HCT116 (cell line): ENCODE data around the gene TRRAP. TPM values are rescaled to one million over a fixed set of nuclear protein-coding genes. Genes with fewer than 3 reads are reported as not detected.

ENCODE experiments used
- ATAC-seq: fragments of 200-7000 bp; cut with Tn5 transposase; 2 replicates; pipeline ENCODE4 v1.9.1; 2020; ENCODE audit warnings: mild to moderate bottlenecking, moderate library complexity
- BruUV-seq: library from RNA; stranded (reverse); fragments of 400-500 nt; replicated peaks from 2 replicates; lab custom pipeline; 2021; lab: Mats Ljungman, UMichigan
- CTCF ChIA-PET: fragments of 300-600 bp; sonication (Branson Sonifier 250); formaldehyde crosslinking; loops from one replicate; lab custom pipeline; 2021; ENCODE audit warnings: antibody characterized with exemption; lab: Charles Lee
- POLR2A ChIA-PET: fragments of 300-600, 350-600 bp; sonication (Branson Sonifier 250); formaldehyde crosslinking; loops from one replicate; lab custom pipeline; 2021; ENCODE audit warnings: antibody characterized with exemption; lab: Charles Lee
- RAD21 ChIA-PET, 2 experiments: fragments of 300-600 bp; sonication (Branson Sonifier 250); formaldehyde crosslinking; loops; one replicate each; lab custom pipeline; 2023; ENCODE audit warnings: low total read pairs in 2 of 2; ENCODE audit not compliant: uncharacterized antibody in 2 of 2, unreplicated experiment in 2 of 2, low non-redundant PET in 1 of 2; lab: Charles Lee
- DNase-seq: peaks from one replicate; pipeline ENCODE4 v3.0.0-alpha.2; 2010; ENCODE audit warnings: low read depth, low spot score
- H2AFZ ChIP-seq: fragments of 200-600 bp; shearing (Covaris generic), sonication (generic); 2 replicates; pipeline ENCODE4 v1.6.1; 2017; ENCODE audit warnings: low read depth, mixed run types, mixed read lengths, antibody characterized with exemption, low read length; ENCODE audit not compliant: poor library complexity, severe bottlenecking
- H3K27ac ChIP-seq: 2 replicates; pipeline ENCODE4 v1.5.1; 2012; ENCODE audit warnings: low read depth, low read length
- H3K27me3 ChIP-seq: fragments of 200-600 bp; sonication (generic); 2 replicates; pipeline ENCODE4 v1.6.1; 2016; ENCODE audit warnings: mixed run types, low read length, mixed read lengths; ENCODE audit not compliant: insufficient read depth
- H3K36me3 ChIP-seq, 2 experiments: fragments of 200-500 bp in 1 of 2; fragments of 200-600 bp in 1 of 2; sonication (Bioruptor generic) in 1 of 2; sonication (generic) in 1 of 2; 2 replicates each; pipeline versions ENCODE4 v1.5.1 to v1.6.1; 2014 to 2016; ENCODE audit warnings: low read length in 2 of 2, inconsistent platforms in 1 of 2, mixed read lengths in 1 of 2, mixed run types in 1 of 2; ENCODE audit not compliant: insufficient read depth in 2 of 2, control insufficient read depth in 1 of 2
- H3K4me1 ChIP-seq, 2 experiments: fragments of 200-600 bp in 1 of 2; sonication (generic) in 1 of 2; 2 replicates each; pipeline versions ENCODE4 v1.5.1 to v1.6.1; 2012 to 2017; ENCODE audit warnings: low read length in 2 of 2, inconsistent platforms in 1 of 2, mild to moderate bottlenecking in 1 of 2, mixed read lengths in 1 of 2, mixed run types in 1 of 2, moderate library complexity in 1 of 2; ENCODE audit not compliant: insufficient read depth in 2 of 2, control insufficient read depth in 1 of 2
- H3K4me2 ChIP-seq: fragments of 200-600 bp; sonication (generic); 2 replicates; pipeline ENCODE4 v1.6.1; 2017; ENCODE audit warnings: mixed run types, low read length, mixed read lengths
- H3K4me3 ChIP-seq, 2 experiments: fragments of 200-600 bp in 1 of 2; sonication (generic) in 1 of 2; replicated peaks in 1 of 2; 2 replicates each; pipeline ENCODE4 v1.5.1; 2011 to 2016; ENCODE audit warnings: low read length in 2 of 2, control low read depth in 1 of 2, low read depth in 1 of 2, mild to moderate bottlenecking in 1 of 2, mixed read lengths in 1 of 2, mixed run types in 1 of 2
- H3K79me2 ChIP-seq: fragments of 200-600 bp; sonication (generic); 2 replicates; pipeline ENCODE4 v1.6.1; 2017; ENCODE audit warnings: mild to moderate bottlenecking, mixed run types, low read length, moderate library complexity, mixed read lengths; ENCODE audit not compliant: insufficient read depth
- H3K9ac ChIP-seq: fragments of 200-600 bp; sonication (generic); 2 replicates; pipeline ENCODE4 v1.6.1; 2016; ENCODE audit warnings: low read length, mixed read lengths
- H3K9me2 ChIP-seq: fragments of 200-600 bp; sonication (generic), shearing (Covaris generic); 2 replicates; pipeline ENCODE4 v1.6.1; 2017; ENCODE audit warnings: mixed run types, mild to moderate bottlenecking, moderate library complexity; ENCODE audit not compliant: insufficient read depth
- H3K9me3 ChIP-seq, 2 experiments: fragments of 200-500 bp in 1 of 2; fragments of 200-600 bp in 1 of 2; sonication (Bioruptor generic) in 1 of 2; sonication (generic) in 1 of 2; 2 replicates each; pipeline ENCODE4 v1.6.1; 2014 to 2017; ENCODE audit warnings: low read length in 2 of 2, mixed read lengths in 2 of 2, inconsistent platforms in 1 of 2, low read depth in 1 of 2, mild to moderate bottlenecking in 1 of 2, mixed run types in 1 of 2, moderate library complexity in 1 of 2; ENCODE audit not compliant: control insufficient read depth in 1 of 2, insufficient read depth in 1 of 2
- H4K20me1 ChIP-seq: fragments of 200-600 bp; sonication (generic), shearing (Covaris generic); 2 replicates; pipeline ENCODE4 v1.6.1; 2017; ENCODE audit warnings: mixed run types, mild to moderate bottlenecking, moderate library complexity; ENCODE audit not compliant: insufficient read depth
- CBX3 ChIP-seq: IDR thresholded peaks from 2 replicates; pipeline ENCODE4 v1.6.1; 2012; ENCODE audit warnings: low read depth
- CEBPB ChIP-seq: IDR thresholded peaks from 2 replicates; pipeline ENCODE4 v1.6.1; 2012; ENCODE audit warnings: low read depth
- EGR1 ChIP-seq: IDR thresholded peaks from 2 replicates; pipeline ENCODE4 v1.6.1; 2012; ENCODE audit warnings: low read depth
- ELF1 ChIP-seq: IDR thresholded peaks from 2 replicates; pipeline ENCODE4 v1.6.1; 2012; ENCODE audit warnings: low read depth, borderline replicate concordance
- EZH2phosphoT487 ChIP-seq: fragments of 200-600 bp; IDR thresholded peaks from 2 replicates; pipeline ENCODE4 v1.6.1; 2018; ENCODE audit warnings: antibody characterized with exemption, borderline replicate concordance
- JUND ChIP-seq: IDR thresholded peaks from 2 replicates; pipeline ENCODE4 v1.6.1; 2012
- POLR2A ChIP-seq: IDR thresholded peaks from 2 replicates; pipeline ENCODE4 v1.7.0; 2011; ENCODE audit warnings: borderline replicate concordance; ENCODE audit not compliant: insufficient read depth, insufficient read length; ENCODE audit errors: extremely low read depth
- RAD21 ChIP-seq: IDR thresholded peaks from 2 replicates; pipeline ENCODE4 v1.6.1; 2012; ENCODE audit warnings: low read depth, mild to moderate bottlenecking
- SP1 ChIP-seq: IDR thresholded peaks from 2 replicates; pipeline ENCODE4 v1.6.1; 2012; ENCODE audit warnings: low read depth
- SRF ChIP-seq: IDR thresholded peaks from 2 replicates; pipeline ENCODE4 v1.6.1; 2012; ENCODE audit warnings: low read depth
- TCF7L2 ChIP-seq: IDR thresholded peaks from 2 replicates; pipeline ENCODE4 v1.7.0; 2011; ENCODE audit warnings: borderline replicate concordance, inconsistent platforms; ENCODE audit not compliant: insufficient read depth, insufficient read length; ENCODE audit errors: extremely low read depth
- ZFX ChIP-seq: fragments of 450-650 bp; IDR thresholded peaks from 2 replicates; pipeline ENCODE4 v1.6.1; 2017
- ZNF274 ChIP-seq: fragments of 200-500 bp; sonication (Bioruptor generic); IDR thresholded peaks from 2 replicates; pipeline ENCODE4 v1.6.1; 2014; ENCODE audit warnings: mild to moderate bottlenecking, low read depth, low read length, inconsistent platforms
- intact Hi-C: fragments of 100-400 bp; cut with micrococcal nuclease; formaldehyde crosslinking; loops from 2 replicates; pipeline ENCODE4 v1.10.0; 2022
- total RNA-seq: library from RNA; stranded (reverse); gene quantifications from one replicate; pipeline ENCODE4 v1.2.1, GENCODE V29; 2021; ENCODE audit not compliant: unreplicated experiment
- TF ChIP-seq, protein P1 (sequence below): IDR thresholded peaks from 2 replicates; pipeline ENCODE4 v1.6.1; 2012

Gene TRRAP
- total RNA-seq, 1 experiment from 2014 or later: 44.5 TPM

DNA sequence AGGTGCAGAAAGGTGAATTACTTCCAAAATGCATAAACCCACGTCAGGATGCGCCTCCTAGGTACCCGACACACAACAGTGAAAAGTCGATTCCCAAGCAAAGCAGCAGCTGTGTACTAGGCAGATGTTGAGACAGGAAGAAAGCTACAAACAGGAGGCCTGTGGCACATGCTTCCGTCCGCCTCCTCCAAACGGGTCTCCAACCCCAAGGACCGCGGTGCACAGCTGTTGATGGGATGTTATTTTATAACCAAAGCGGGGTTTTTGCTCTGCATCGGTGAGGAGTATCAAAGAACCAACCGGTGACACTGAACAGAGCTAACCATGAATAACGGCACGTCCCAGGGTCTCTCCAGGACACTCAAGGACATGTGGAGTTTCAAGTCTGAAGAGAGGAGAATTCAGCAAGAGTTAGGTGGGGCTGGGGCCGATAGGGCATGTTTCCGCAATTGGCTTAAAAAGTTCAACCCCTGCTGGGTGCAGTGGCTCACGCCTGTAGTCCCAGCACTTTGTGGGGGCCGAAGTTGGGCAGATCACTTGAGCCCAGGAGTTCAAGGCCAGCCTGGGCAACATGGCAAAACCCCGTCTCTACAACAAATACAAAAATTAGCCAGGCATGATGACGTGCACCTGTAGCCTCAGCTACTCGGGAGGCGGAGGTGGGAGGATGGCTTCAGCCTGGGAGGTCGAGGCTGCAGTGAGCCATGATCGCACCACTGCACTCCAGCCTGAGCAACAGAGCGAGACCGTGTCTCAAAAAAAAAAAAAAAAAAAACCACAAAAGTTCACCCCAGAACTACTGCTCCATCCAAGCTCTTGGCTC is 157.6 kb downstream of the TRRAP start:
- Histone ChIP-seq H2AFZ (no peak overlapping the region), H3K4me1 (peaks cover 0 to 4% of the 10 kb centered on the region in 2 experiments; a peak in 1 of 4 replicates), H3K27ac (no peak overlapping the region), H3K9me3 (no peaks in the 10 kb centered on the region), H3K4me3 (no peak overlapping the region)
- RAD21 ChIA-PET: interaction anchor here in 1 of 2 experiments (0.5 to 0.6 kb wide), 2 partner anchors 107 to 351 kb away, joined by 3 to 9 read pairs; no protein-coding TSS in a partner anchor
- ATAC-seq: no peak
- TF ChIP-seq ZNF274: no peak
- no peak for TF ChIP-seq ZFX
- TF ChIP-seq SP1: no peak
- no peak for TF ChIP-seq ELF1
- TF ChIP-seq CBX3: no peak
- TF ChIP-seq POLR2A: no peak
- TF ChIP-seq, protein P1, sequence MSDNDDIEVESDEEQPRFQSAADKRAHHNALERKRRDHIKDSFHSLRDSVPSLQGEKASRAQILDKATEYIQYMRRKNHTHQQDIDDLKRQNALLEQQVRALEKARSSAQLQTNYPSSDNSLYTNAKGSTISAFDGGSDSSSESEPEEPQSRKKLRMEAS: no peak
- no peak for TF ChIP-seq TCF7L2
- TF ChIP-seq CEBPB: no peak
- no peak for TF ChIP-seq EGR1
- no peak for TF ChIP-seq EZH2phosphoT487
- TF ChIP-seq RAD21: no peak
- TF ChIP-seq SRF: no peak
- no peak for TF ChIP-seq JUND
- TF ChIP-seq, all 23 proteins: peak for 0
- no peak overlapping the region for H3K9ac ChIP-seq
- no peaks in the 10 kb centered on the region for H4K20me1 ChIP-seq
- H3K79me2 ChIP-seq: no peaks in the 10 kb centered on the region
- CTCF ChIA-PET: interaction anchor here (0.7 to 1.5 kb wide), 4 partner anchors 10 to 279 kb away, joined by 3 to 6 read pairs (median 4); no protein-coding TSS in a partner anchor
- intact Hi-C loops: no loop called here
- no TSS peak for BruUV-seq
- no peaks in the 10 kb centered on the region for H3K27me3 ChIP-seq
- no peaks in the 10 kb centered on the region for H3K9me2 ChIP-seq
- no peak overlapping the region for H3K4me2 ChIP-seq
- POLR2A ChIA-PET: no interaction called here
- DNase-seq: no peak
- peaks cover 21 to 49% of the 10 kb centered on the region in 2 experiments for H3K36me3 ChIP-seq
